ENCODE measurements around the gene SELPLG. TPM values are rescaled to one million over a fixed set of nuclear protein-coding genes. Genes with fewer than 3 reads are reported as not detected.
A peak's percentile ranks its signal among the peaks of the same experiment; 100 is the strongest.
"Not testable (repeated sequence)": the region's sequence is repeated elsewhere in the genome, so short reads cannot be mapped to it uniquely, and the experiment has no call there.

Gene SELPLG
- total RNA-seq, 1 donor from 2014 or later = not detected

GRCh38 chr12:108622921-108623514 lies 10.7 kb downstream of the SELPLG start:
- no peaks in the 10 kb centered on the region for H3K36me3 Mint-ChIP-seq
- no peaks in the 10 kb centered on the region for H3K27me3 Mint-ChIP-seq (ENCODE audit: low read depth)
- H3K4me1 Mint-ChIP-seq = peaks cover 24% of the 10 kb centered on the region
- H3K27ac Mint-ChIP-seq = no peak overlapping the region
- DNase-seq (ENCODE audit: low spot score in 2 of 2, unreplicated experiment in 2 of 2) = no peak
- no peak for TF ChIP-seq CTCF (IDR thresholded peaks at IDR 0.05; ENCODE audit: unreplicated experiment)
- H3K4me3 Mint-ChIP-seq = no peak overlapping the region
- no peaks in the 10 kb centered on the region for H3K9me3 Mint-ChIP-seq

GRCh38 chr12:108622421-108622820 lies 11.3 kb downstream of the SELPLG start:
- peaks cover 26% of the 10 kb centered on the region for H3K4me1 Mint-ChIP-seq
- no peak for DNase-seq (ENCODE audit: low spot score in 2 of 2, unreplicated experiment in 2 of 2)
- H3K27ac Mint-ChIP-seq = peak overlapping the region; percentile 76

GRCh38 chr12:108621161-108621560 lies 12.5 kb downstream of the SELPLG start:
- peaks cover 26% of the 10 kb centered on the region for H3K4me1 Mint-ChIP-seq
- DNase-seq (ENCODE audit: low spot score in 2 of 2, unreplicated experiment in 2 of 2) = no peak
- TF ChIP-seq CTCF (IDR thresholded peaks at IDR 0.05; ENCODE audit: unreplicated experiment) = no peak
- peaks cover 4% of the 10 kb centered on the region for H3K9me3 Mint-ChIP-seq
- H3K27ac Mint-ChIP-seq = no peak overlapping the region
- no peaks in the 10 kb centered on the region for H3K36me3 Mint-ChIP-seq
- no peaks in the 10 kb centered on the region for H3K27me3 Mint-ChIP-seq (ENCODE audit: low read depth)
- no peak overlapping the region for H3K4me3 Mint-ChIP-seq

More at GRCh38 chr12:108622421-108622820, 11.3 kb downstream of the SELPLG start:
- Mint-ChIP-seq H3K4me3 (no peak overlapping the region), H3K27me3 (ENCODE audit: low read depth) (no peaks in the 10 kb centered on the region), H3K36me3 (no peaks in the 10 kb centered on the region), H3K9me3 (no peaks in the 10 kb centered on the region)
- no peak for TF ChIP-seq CTCF (IDR thresholded peaks at IDR 0.05; ENCODE audit: unreplicated experiment)

- Mint-ChIP-seq H3K27ac (peak overlapping the region; percentile 35), H3K27me3 (ENCODE audit: low read depth) (no peaks in the 10 kb centered on the region), H3K4me3 (no peak overlapping the region), H3K4me1 (peaks cover 26% of the 10 kb centered on the region), H3K9me3 (peaks cover 5% of the 10 kb centered on the region), H3K36me3 (no peaks in the 10 kb centered on the region)
- no peak for DNase-seq (ENCODE audit: low spot score in 2 of 2, unreplicated experiment in 2 of 2)
- no peak for TF ChIP-seq CTCF (IDR thresholded peaks at IDR 0.05; ENCODE audit: unreplicated experiment)
These were observed 13.3 kb downstream of the SELPLG start for GRCh38 chr12:108620236-108620879.

GRCh38 chr12:108619369-108620160 lies 14.1 kb downstream of the SELPLG start:
- H3K9me3 Mint-ChIP-seq = peaks cover 5% of the 10 kb centered on the region

GRCh38 chr12:108618953-108619274 lies 14.8 kb downstream of the SELPLG start:
- H3K36me3 Mint-ChIP-seq; H3K27me3 Mint-ChIP-seq (ENCODE audit: low read depth); H3K27ac Mint-ChIP-seq; H3K4me3 Mint-ChIP-seq; H3K9me3 Mint-ChIP-seq; DNase-seq (ENCODE audit: low spot score in 2 of 2, unreplicated experiment in 2 of 2): not testable (repeated sequence)
- peaks cover 26% of the 10 kb centered on the region for H3K4me1 Mint-ChIP-seq

More at GRCh38 chr12:108619369-108620160, 14.1 kb downstream of the SELPLG start:
- DNase-seq (ENCODE audit: low spot score in 2 of 2, unreplicated experiment in 2 of 2) = no peak
- Mint-ChIP-seq H3K36me3 (no peaks in the 10 kb centered on the region), H3K4me1 (peaks cover 26% of the 10 kb centered on the region), H3K27ac (peak overlapping the region; percentile 35), H3K27me3 (ENCODE audit: low read depth) (no peaks in the 10 kb centered on the region), H3K4me3 (no peak overlapping the region)
- TF ChIP-seq CTCF (IDR thresholded peaks at IDR 0.05; ENCODE audit: unreplicated experiment) = no peak

All from mesothelial cell of epicardium (in vitro differentiated cells).